Mesenteric fat pad (tissue), 1 donor: ENCODE measurements around the gene SPEM3. TPM values are rescaled to one million over a fixed set of nuclear protein-coding genes. Genes with fewer than 3 reads are reported as not detected.

Source experiments
- DNase-seq: peaks from one replicate; pipeline ENCODE4 v3.0.0-alpha.2; 2020; ENCODE audit warnings: low spot score
- total RNA-seq: library from RNA; stranded (reverse); fragmentation: NEBNext Ultra II Directional; extraction: Animal tissue kit (Norgen Biotek cat#: 25700); gene quantifications from one replicate; pipeline ENCODE4 v1.2.1, GENCODE V29; 2021
- donor health status: DM: yes; HTN: yes; CAD: no.

SPEM3 gene
- total RNA-seq, 1 donor from 2014 or later, result not detected

- no peak for DNase-seq
Observed at GRCh38 chr17:7440113-7440833, 11.6 kb downstream of the SPEM3 start.

- DNase-seq, result no peak
Observed at GRCh38 chr17:7440834-7441195, 12.2 kb downstream of the SPEM3 start.

GRCh38 chr17:7441266-7441665 lies 12.6 kb downstream of the SPEM3 start:
- DNase-seq, result no peak

DNA sequence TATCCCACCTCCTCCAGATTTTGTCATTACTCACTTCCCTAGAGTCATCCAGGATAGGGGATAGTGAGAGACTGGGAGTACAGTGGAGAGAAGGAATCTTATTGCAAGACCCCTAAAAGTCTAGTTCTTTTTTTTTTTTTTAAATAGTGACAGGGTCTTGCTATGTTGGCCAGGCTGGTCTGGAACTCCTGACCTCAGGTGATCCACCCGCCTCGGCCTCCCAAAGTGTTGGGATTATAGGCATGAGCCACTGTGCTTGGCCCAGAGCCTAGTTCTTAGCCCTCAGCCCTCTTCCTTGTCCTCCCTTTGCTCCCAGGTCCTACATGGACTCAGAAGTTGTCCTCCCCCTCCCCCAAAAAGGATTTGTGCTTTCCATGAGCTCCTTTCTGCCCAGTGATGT lies 13.5 kb downstream of the SPEM3 start:
- no peak for DNase-seq

DNA sequence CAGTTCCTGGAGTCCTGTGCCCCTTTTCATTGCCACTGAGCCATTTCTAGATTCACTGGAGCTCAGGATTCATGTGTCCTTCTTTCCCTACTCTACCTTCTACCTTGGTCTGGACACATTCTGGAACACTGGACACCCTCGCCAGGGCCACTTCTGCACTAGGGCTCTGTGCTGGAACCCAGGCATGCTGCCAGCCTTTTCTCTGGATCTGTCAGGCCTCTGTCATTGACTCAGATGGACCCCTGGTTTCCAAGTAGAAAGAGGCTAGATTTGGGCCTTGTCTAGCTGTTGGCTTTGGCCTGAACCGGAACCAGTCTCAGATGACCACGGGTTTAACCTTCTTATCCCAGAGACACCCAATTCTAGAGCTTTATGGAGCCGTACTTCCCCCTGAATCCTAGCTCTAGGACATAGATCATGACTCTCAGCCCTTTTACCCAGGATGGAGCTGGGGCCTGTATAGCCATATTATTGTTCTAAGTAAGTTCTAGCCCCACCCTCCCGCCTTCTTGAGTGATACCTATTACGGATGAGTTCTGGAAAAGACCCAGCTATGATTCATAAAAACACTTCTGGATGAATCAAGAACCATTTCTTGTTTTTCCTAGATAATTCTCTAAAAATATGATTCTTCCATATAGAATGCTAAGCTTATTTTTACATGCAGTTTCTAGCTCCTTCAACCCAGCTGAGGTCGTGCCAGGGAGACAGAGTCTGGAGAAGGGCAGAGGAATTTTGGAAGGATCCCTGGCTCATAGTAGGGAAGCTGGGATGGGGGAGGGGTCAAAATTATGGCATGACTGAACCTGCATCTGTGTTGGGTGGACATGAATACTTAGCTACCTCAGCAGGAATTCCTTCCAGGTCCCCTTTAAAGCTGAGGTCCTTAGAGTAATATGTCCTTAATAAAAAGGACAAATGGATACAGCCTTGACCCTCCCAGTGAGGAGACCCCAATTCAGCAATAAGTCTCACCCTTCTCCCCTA lies 15.1 kb downstream of the SPEM3 start:
- DNase-seq, result no peak

- no peak for DNase-seq
Observed at GRCh38 chr17:7444682-7445618, 16.3 kb downstream of the SPEM3 start, which contains the start of gene CHRNB1. TSS of gene CHRNB1 (plus strand) at chr17:7445061. CDS start at chr17:7445128, 67 bp downstream.

- no peak for DNase-seq
Observed at GRCh38 chr17:7445619-7445968, 16.9 kb downstream of the SPEM3 start.

GRCh38 chr17:7448461-7448860 lies 19.8 kb downstream of the SPEM3 start:
- DNase-seq, result no peak

GRCh38 chr17:7459961-7460545 lies 31.4 kb downstream of the SPEM3 start:
- DNase-seq, result no peak

DNA sequence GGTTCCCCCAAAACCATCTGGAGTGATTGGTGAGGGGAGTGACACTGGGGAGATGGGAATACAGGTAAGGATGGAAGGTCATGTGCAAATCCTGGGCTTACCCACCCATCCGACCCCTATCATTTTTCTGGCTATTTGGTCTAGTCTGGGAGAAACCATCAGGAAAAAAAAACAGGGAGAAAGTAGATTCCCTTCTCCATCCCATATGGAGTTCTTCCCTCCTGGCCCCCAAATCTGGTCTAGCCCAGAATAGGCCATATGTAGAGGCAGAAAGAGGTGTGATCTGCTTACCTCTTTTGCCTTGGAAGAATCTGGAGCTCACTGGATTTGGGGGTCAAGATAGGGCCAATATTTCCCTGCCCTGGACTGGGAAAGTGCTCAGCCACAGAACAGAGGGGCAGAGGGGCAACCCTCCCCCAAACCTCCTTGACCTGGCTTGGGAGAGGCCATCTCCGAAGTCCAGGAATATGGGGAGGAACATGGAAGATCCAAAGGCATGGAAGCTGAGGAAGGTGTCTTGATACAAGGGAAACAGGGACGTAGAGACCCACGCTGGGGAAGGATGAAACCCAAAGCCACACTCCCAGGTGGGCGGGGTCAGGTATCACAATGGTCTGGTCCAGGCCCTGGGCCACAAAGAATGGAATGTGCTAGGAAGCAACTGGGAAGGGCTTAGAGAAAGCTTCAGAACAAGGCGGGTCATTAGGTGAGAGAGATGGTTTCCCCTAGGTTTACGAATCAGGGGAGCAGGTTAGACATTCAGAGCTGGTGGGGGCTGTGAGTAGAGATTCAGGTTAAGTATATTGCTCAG lies 32.4 kb downstream of the SPEM3 start:
- no peak for DNase-seq

DNA sequence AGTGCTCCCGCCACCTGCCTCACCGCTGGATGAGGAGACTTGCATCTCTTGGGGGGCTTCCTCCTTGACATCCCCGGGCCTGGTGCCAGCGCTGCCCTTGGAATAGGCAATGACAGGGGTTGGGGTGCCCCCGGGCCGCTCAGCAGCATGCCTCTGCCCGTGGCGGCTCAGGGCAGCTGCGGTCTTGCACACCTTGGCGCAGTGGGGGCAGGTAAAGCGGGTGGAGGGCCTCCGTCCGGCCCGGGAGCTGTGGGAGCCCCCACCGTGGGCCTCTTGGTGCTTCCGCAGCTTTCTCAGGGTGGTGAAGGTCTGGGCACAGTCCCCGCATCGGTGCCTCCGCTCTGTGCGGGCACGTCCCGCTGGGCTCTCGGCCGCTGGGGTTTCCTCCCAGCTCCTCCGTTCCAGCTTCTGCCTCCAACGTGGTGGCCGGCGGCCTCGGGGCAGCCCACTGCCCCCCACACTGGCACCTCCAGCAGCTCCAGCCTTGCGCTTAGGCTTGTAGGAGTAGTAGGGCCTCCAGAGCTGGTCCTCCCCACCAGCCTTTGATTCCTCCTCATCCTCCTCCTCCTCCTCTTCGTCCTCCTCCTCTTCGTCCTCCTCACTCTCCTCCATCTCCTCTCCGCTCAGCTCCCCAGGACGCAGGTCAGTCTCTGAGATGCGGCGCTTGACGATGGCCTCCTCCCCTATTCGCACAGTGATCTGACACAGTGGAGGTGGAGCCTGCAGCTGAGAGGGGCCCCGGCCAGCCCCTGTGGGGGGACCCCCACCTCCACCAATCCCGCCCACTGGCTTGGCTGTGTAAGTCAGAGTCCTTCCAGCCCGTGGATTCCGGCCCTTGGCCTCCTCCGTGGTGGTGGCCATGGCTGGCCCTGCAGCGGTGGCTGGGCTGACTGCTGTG lies 34.1 kb downstream of the SPEM3 start:
- DNase-seq, result no peak

- DNase-seq, result no peak
Observed at GRCh38 chr17:7463372-7463846, 34.8 kb downstream of the SPEM3 start.

GRCh38 chr17:7464081-7464480 lies 35.4 kb downstream of the SPEM3 start:
- no peak for DNase-seq

- no peak for DNase-seq
Observed at GRCh38 chr17:7465597-7466275, 37.1 kb downstream of the SPEM3 start.

DNA sequence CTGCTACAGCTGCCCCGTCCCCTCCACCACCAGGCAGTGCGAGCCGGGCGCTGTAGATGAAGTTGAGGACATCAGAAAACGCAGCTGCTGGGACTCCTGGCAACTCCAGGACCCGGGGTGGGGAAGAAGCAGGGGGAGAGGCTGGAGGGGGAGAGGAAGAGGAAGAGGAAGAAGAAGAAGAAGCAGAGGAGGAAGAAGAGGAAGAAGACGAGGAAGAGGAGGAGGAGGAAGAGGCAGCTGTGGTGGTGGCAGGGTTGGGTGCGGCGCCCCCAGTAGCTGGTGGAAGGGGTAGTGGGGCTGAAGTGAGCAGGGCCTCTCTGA lies 37.6 kb downstream of the SPEM3 start:
- no peak for DNase-seq

DNA sequence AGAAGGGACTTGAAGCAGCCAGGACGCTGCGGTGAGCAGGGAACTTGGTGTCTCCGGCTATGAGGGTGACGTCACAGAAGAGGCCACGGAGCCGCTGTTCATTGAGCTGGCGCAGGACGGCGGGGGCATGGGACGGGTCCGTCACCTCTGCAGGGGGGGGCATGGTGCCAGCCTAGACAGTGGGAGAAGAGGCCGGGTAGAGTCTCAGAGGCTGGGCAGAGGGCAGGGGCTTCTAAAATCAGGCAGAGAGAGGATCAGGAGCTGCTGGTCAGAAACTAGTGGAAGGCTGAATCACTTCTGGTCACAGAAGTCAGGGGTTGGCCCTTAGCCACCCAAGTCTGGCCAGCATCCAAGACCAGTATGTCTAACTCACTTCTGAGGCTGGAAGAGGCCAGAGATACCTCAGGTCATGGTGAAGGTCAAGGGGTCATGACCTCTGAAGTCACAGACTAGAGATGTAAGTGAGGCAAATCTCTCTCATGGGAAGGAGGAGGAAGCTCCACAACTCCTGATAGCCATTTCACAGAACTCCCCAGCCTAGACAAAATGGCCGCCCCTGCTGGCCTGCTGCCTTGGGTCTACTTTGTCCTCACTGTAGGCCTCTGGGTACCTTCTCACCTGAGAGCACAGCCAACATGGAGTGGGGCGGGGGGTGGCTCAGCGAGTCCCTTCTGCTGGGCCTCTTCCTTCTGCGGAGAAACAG lies 38.1 kb downstream of the SPEM3 start:
- DNase-seq, result no peak

GRCh38 chr17:7467498-7467897 lies 38.8 kb downstream of the SPEM3 start:
- DNase-seq, result no peak

DNA sequence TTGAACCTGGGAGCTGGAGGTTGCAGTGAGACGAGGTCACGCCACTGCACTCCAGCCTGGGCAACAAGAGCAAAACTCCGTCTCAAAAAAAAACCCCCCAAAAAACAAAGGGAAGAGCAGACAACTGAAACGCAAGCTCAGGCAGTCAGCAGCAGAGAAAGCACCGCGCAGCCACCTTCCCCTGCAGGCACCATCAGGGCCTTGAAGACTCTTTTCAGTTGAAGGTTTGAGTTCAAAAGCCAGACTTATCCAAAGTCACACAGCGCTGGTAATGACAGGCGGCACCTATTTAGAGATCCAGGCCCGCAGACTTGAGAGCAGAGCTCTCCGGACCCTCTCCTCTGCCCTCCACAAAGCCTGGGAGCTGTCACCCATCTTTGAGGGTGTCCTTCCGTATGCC lies 39.6 kb downstream of the SPEM3 start:
- DNase-seq, result no peak
